ENCODE data around the gene SLC4A11.
"Not testable (repeated sequence)": the region's sequence is repeated elsewhere in the genome, so short reads cannot be mapped to it uniquely, and the experiment has no call there.

Gene SLC4A11

GRCh38 chr20:3227506-3227905, 11.5 kb downstream of the SLC4A11 start:
- no peak for FAIRE-seq

- FAIRE-seq: no peak
Measured at GRCh38 chr20:3226864-3227263, 12.1 kb downstream of the SLC4A11 start.

GRCh38 chr20:3226093-3226492, 12.9 kb downstream of the SLC4A11 start:
- FAIRE-seq: no peak

- no peak for FAIRE-seq
Measured at GRCh38 chr20:3224681-3225421, 14.1 kb downstream of the SLC4A11 start.

- no peak for FAIRE-seq
Measured at GRCh38 chr20:3223994-3224680, 14.9 kb downstream of the SLC4A11 start.

- FAIRE-seq: no peak
Measured at GRCh38 chr20:3223651-3223993, 15.4 kb downstream of the SLC4A11 start.

GRCh38 chr20:3222635-3223600, 16.1 kb downstream of the SLC4A11 start:
- no peak for FAIRE-seq

GRCh38 chr20:3221398-3222226, 17.4 kb downstream of the SLC4A11 start:
- FAIRE-seq: no peak

GRCh38 chr20:3218307-3218988, 20.5 kb downstream of the SLC4A11 start:
- no peak for FAIRE-seq

- not testable (repeated sequence) for FAIRE-seq
Measured at GRCh38 chr20:3215359-3215917, 23.6 kb downstream of the SLC4A11 start.

GRCh38 chr20:3213226-3213625, 25.8 kb downstream of the SLC4A11 start:
- no peak for FAIRE-seq

- FAIRE-seq: no peak
Measured at GRCh38 chr20:3210346-3210745, 28.6 kb downstream of the SLC4A11 start.

- FAIRE-seq: no peak
Measured at GRCh38 chr20:3209946-3210317, 29.1 kb downstream of the SLC4A11 start.

GRCh38 chr20:3209257-3209945, 29.6 kb downstream of the SLC4A11 start, which contains the start of gene ITPA:
Gene ITPA, plus strand, starts transcription at chr20:3209498. Its CDS starts 54 bp downstream, at chr20:3209552.
- FAIRE-seq: no peak

- FAIRE-seq: no peak
Measured at GRCh38 chr20:3208786-3209256, 30.2 kb downstream of the SLC4A11 start.

- no peak for FAIRE-seq
Measured at GRCh38 chr20:3204124-3204794, 34.7 kb downstream of the SLC4A11 start, which contains the start of gene DDRGK1. Gene DDRGK1, minus strand, starts transcription at chr20:3204682. Its CDS starts 55 bp downstream, at chr20:3204627.

GRCh38 chr20:3203315-3204123, 35.5 kb downstream of the SLC4A11 start:
- no peak for FAIRE-seq

- no peak for FAIRE-seq
Measured at GRCh38 chr20:3202965-3203314, 36.0 kb downstream of the SLC4A11 start.

Data from islet of Langerhans (tissue), 1 donor.